ENCODE measurements around the gene WWOX. TPM values are rescaled to one million over a fixed set of nuclear protein-coding genes. Genes with fewer than 3 reads are reported as not detected.

WWOX gene
- total RNA-seq, 6 experiments from 2014 or later, result 13.0 to 24.3 (median 16.5) TPM

- ATAC-seq, result no peak
- intact Hi-C loops (cut with DNase I), result no loop called here
- no peaks in the 10 kb centered on the region for H3K4me1 ChIP-seq
These were observed 821.2 kb downstream of the WWOX start for GRCh38 chr16:78920621-78921020.

GRCh38 chr16:78925083-78925767 lies 825.8 kb downstream of the WWOX start:
- H3K27me3 ChIP-seq, result no peaks in the 10 kb centered on the region
- no peak overlapping the region for H3K27ac ChIP-seq
- intact Hi-C loops (cut with DNase I), result no loop called here
- H3K9me3 ChIP-seq, result no peaks in the 10 kb centered on the region
- WGBS (ENCODE audit: insufficient coverage, low coverage, low lambda C conversion rate, missing lambda C conversion rate), result 48% methylated on average over 8 of the region's 8 CpGs
- H3K4me1 ChIP-seq, result no peaks in the 10 kb centered on the region
- TF ChIP-seq CTCF (IDR thresholded peaks at IDR 0.05) (peak; percentile 57 to 78 (median 72)), POLR2A (IDR thresholded peaks at IDR 0.05) (no peak)
- H3K36me3 ChIP-seq, result no peaks in the 10 kb centered on the region
- peak; percentile 84 to 91 (median 86) for ATAC-seq
- DNase-seq, result peak in 2 of 3 donors; percentile 42 to 55
- H3K4me3 ChIP-seq, result no peak overlapping the region

More at GRCh38 chr16:78920621-78921020, 821.2 kb downstream of the WWOX start:
- no peaks in the 10 kb centered on the region for H3K36me3 ChIP-seq
- H3K4me3 ChIP-seq, result no peak overlapping the region
- WGBS (ENCODE audit: insufficient coverage, low coverage, low lambda C conversion rate, missing lambda C conversion rate), result 63% methylated on average over 3 of the region's 3 CpGs
- TF ChIP-seq CTCF (IDR thresholded peaks at IDR 0.05), result no peak
- TF ChIP-seq POLR2A (IDR thresholded peaks at IDR 0.05), result no peak
- H3K27ac ChIP-seq, result no peak overlapping the region
- no peaks in the 10 kb centered on the region for H3K27me3 ChIP-seq
- DNase-seq, result no peak
- no peaks in the 10 kb centered on the region for H3K9me3 ChIP-seq

- no peak overlapping the region for H3K4me3 ChIP-seq
- no peaks in the 10 kb centered on the region for H3K4me1 ChIP-seq
- no peaks in the 10 kb centered on the region for H3K9me3 ChIP-seq
- no peak overlapping the region for H3K27ac ChIP-seq
- H3K27me3 ChIP-seq, result no peaks in the 10 kb centered on the region
- WGBS (ENCODE audit: insufficient coverage, low coverage, low lambda C conversion rate, missing lambda C conversion rate), result 88% methylated on average over 4 of the region's 5 CpGs
- H3K36me3 ChIP-seq, result no peaks in the 10 kb centered on the region
- intact Hi-C loops (cut with DNase I), result no loop called here
- DNase-seq (no peak), ATAC-seq (no peak)
- TF ChIP-seq CTCF (IDR thresholded peaks at IDR 0.05), result no peak
- no peak for TF ChIP-seq POLR2A (IDR thresholded peaks at IDR 0.05)
These were observed 827.3 kb downstream of the WWOX start for GRCh38 chr16:78926723-78927210.

- WGBS (ENCODE audit: insufficient coverage, low coverage, low lambda C conversion rate, missing lambda C conversion rate), result 92% methylated on average over 4 of the region's 4 CpGs
- Histone ChIP-seq H3K4me1 (no peaks in the 10 kb centered on the region), H3K4me3 (no peak overlapping the region), H3K27ac (no peak overlapping the region), H3K9me3 (no peaks in the 10 kb centered on the region), H3K27me3 (no peaks in the 10 kb centered on the region), H3K36me3 (no peaks in the 10 kb centered on the region)
- intact Hi-C loops (cut with DNase I), result no loop called here
- ATAC-seq (no peak), DNase-seq (no peak)
- TF ChIP-seq CTCF (IDR thresholded peaks at IDR 0.05) (no peak), POLR2A (IDR thresholded peaks at IDR 0.05) (no peak)
These were observed 828.3 kb downstream of the WWOX start for GRCh38 chr16:78927766-78928165.

Measured in right lobe of liver (tissue), 6 donors.